Thyroid gland (tissue), 4 donors: ENCODE results near the gene KIAA1191.

Source experiments
- CTCF ChIP-seq, 6 experiments: fragments of 200-600 bp in 3 of 6; fragments of 450-650 bp in 3 of 6; sonication (generic) in 3 of 6; IDR thresholded peaks; one replicate each; pipeline ENCODE4 v1.5.1; 2016 to 2019; ENCODE audit warnings: antibody characterized with exemption in 6 of 6, mild to moderate bottlenecking in 2 of 6, inconsistent platforms in 1 of 6, moderate library complexity in 1 of 6
- POLR2A ChIP-seq, 2 donors: fragments of 450-650 bp; IDR thresholded peaks; one replicate each; pipeline ENCODE4 v1.6.1; 2017; ENCODE audit warnings: antibody characterized with exemption in 2 of 2, mild to moderate bottlenecking in 2 of 2, moderate library complexity in 1 of 2

- TF ChIP-seq CTCF (IDR thresholded peaks at IDR 0.05) (no peak), POLR2A (IDR thresholded peaks at IDR 0.05) (no peak)
Measured at GRCh38 chr5:176381423-176381822, 19.9 kb upstream of the KIAA1191 start.
